GM19043 (cell line): ENCODE data around the gene RHOJ.
"Not testable (repeated sequence)": the region's sequence is repeated elsewhere in the genome, so short reads cannot be mapped to it uniquely, and the experiment has no call there.

ENCODE experiments used
- ATAC-seq: cut with Tn5 transposase; IDR thresholded peaks from one replicate; pipeline ENCODE4 v1.9.1; 2021; ENCODE audit warnings: low read depth; ENCODE audit not compliant: unreplicated experiment

The RHOJ gene

GRCh38 chr14:63290741-63291430 is 86.6 kb downstream of the RHOJ start:
- no peak for ATAC-seq

GRCh38 chr14:63292805-63293204 is 88.6 kb downstream of the RHOJ start:
- no peak for ATAC-seq

- no peak for ATAC-seq
Observed at GRCh38 chr14:63295231-63295685, 91.0 kb downstream of the RHOJ start.

- ATAC-seq = no peak
Observed at GRCh38 chr14:63296060-63296563, 91.9 kb downstream of the RHOJ start.

GRCh38 chr14:63297372-63298063 is 93.3 kb downstream of the RHOJ start:
- no peak for ATAC-seq

GRCh38 chr14:63299351-63300110 is 95.3 kb downstream of the RHOJ start:
- ATAC-seq = no peak

GRCh38 chr14:63300854-63301253 is 96.6 kb downstream of the RHOJ start:
- no peak for ATAC-seq

GRCh38 chr14:63301891-63302534 is 97.8 kb downstream of the RHOJ start:
- no peak for ATAC-seq

- ATAC-seq = not testable (repeated sequence)
Observed at GRCh38 chr14:63304429-63304828, 100.2 kb downstream of the RHOJ start.

- no peak for ATAC-seq
Observed at GRCh38 chr14:63308723-63309317, 104.6 kb downstream of the RHOJ start.

- no peak for ATAC-seq
Observed at GRCh38 chr14:63318835-63319234, 114.6 kb downstream of the RHOJ start, which contains the start of gene GPHB5. TSS of gene GPHB5 (minus strand) at chr14:63318935. CDS start at chr14:63317849, 1,086 bp downstream.

GRCh38 chr14:63322472-63322871 is 118.2 kb downstream of the RHOJ start:
- no peak for ATAC-seq

GRCh38 chr14:63322897-63323573 is 118.8 kb downstream of the RHOJ start:
- no peak for ATAC-seq

GRCh38 chr14:63326840-63327239 is 122.6 kb downstream of the RHOJ start:
- no peak for ATAC-seq

GRCh38 chr14:63328787-63329737 is 124.8 kb downstream of the RHOJ start:
- no peak for ATAC-seq

- no peak for ATAC-seq
Observed at GRCh38 chr14:63342371-63342770, 138.1 kb downstream of the RHOJ start.
